HepG2 (cell line): ENCODE data around the gene THOC6. TPM values are rescaled to one million over a fixed set of nuclear protein-coding genes. Genes with fewer than 3 reads are reported as not detected.

Source experiments
- ATF6 ChIP-seq: sonication (generic); formaldehyde crosslinking; conservative IDR thresholded peaks from 2 replicates; pipeline ENCODE4 v1.4.0; 2020; ENCODE audit warnings: missing genetic modification reagents
- CBX5 ChIP-seq: sonication (generic); formaldehyde crosslinking; IDR thresholded peaks from 2 replicates; pipeline ENCODE4 v1.4.0; 2020; ENCODE audit warnings: missing genetic modification reagents, borderline replicate concordance
- FOXA3 ChIP-seq: IDR thresholded peaks from 2 replicates; pipeline ENCODE4 v1.6.1; 2016; ENCODE audit warnings: missing genetic modification reagents, missing compliant biosample characterization
- GPBP1L1 ChIP-seq: sonication (generic); formaldehyde crosslinking; IDR thresholded peaks from 2 replicates; pipeline ENCODE4 v1.5.0; 2020; ENCODE audit warnings: mild to moderate bottlenecking, missing genetic modification reagents
- HDAC2 ChIP-seq: sonication (generic); formaldehyde crosslinking; IDR thresholded peaks from 2 replicates; pipeline ENCODE4 v1.4.0; 2020; ENCODE audit warnings: missing genetic modification reagents
- HINFP ChIP-seq: sonication (generic); formaldehyde crosslinking; IDR thresholded peaks from 2 replicates; pipeline ENCODE4 v1.4.0; 2020; ENCODE audit warnings: low read depth, mild to moderate bottlenecking, missing genetic modification reagents
- HMGXB3 ChIP-seq: sonication (generic); formaldehyde crosslinking; IDR thresholded peaks from 2 replicates; pipeline ENCODE4 v1.4.0; 2020; ENCODE audit warnings: missing genetic modification reagents, borderline replicate concordance
- HNRNPL ChIP-seq: fragments of 200-400 bp; formaldehyde crosslinking; IDR thresholded peaks from 2 replicates; pipeline ENCODE4 v1.6.1; 2017; ENCODE audit warnings: mild to moderate bottlenecking, low read depth, low read length
- IRF2 ChIP-seq: IDR thresholded peaks from 2 replicates; pipeline ENCODE4 v1.6.1; 2018; ENCODE audit warnings: missing genetic modification reagents, missing compliant biosample characterization
- IRX3 ChIP-seq: sonication (generic); formaldehyde crosslinking; IDR thresholded peaks from 2 replicates; pipeline ENCODE4 v1.8.1; 2023; ENCODE audit warnings: mild to moderate bottlenecking, low read depth, missing genetic modification reagents, borderline replicate concordance
- MAFG ChIP-seq: sonication (generic); formaldehyde crosslinking; IDR thresholded peaks from 2 replicates; pipeline ENCODE4 v1.5.1; 2020; ENCODE audit warnings: mild to moderate bottlenecking, missing genetic modification reagents
- MIER3 ChIP-seq: IDR thresholded peaks from 2 replicates; pipeline ENCODE4 v1.6.1; 2016; ENCODE audit warnings: missing compliant biosample characterization, borderline replicate concordance
- PHF21A ChIP-seq: sonication (generic); formaldehyde crosslinking; IDR thresholded peaks from 2 replicates; pipeline ENCODE4 v1.5.0; 2020; ENCODE audit warnings: mild to moderate bottlenecking, missing genetic modification reagents
- RCOR2 ChIP-seq: IDR thresholded peaks from 2 replicates; pipeline ENCODE4 v1.6.1; 2016; ENCODE audit warnings: missing biosample characterization, missing genetic modification reagents
- ZBTB38 ChIP-seq: sonication (generic); formaldehyde crosslinking; IDR thresholded peaks from 2 replicates; pipeline ENCODE4 v1.5.1; 2020; ENCODE audit warnings: mild to moderate bottlenecking, missing genetic modification reagents
- ZKSCAN1 ChIP-seq: fragments of 150-350 bp; IDR thresholded peaks from 2 replicates; pipeline ENCODE4 v1.6.1; 2014; ENCODE audit warnings: low read length
- ZNF382 ChIP-seq: sonication (generic); formaldehyde crosslinking; IDR thresholded peaks from 2 replicates; pipeline ENCODE4 v1.5.0; 2020; ENCODE audit warnings: missing genetic modification reagents, mild to moderate bottlenecking, borderline replicate concordance
- ZNF496 ChIP-seq: sonication (generic); formaldehyde crosslinking; IDR thresholded peaks from 2 replicates; pipeline ENCODE4 v1.8.1; 2023; ENCODE audit warnings: mild to moderate bottlenecking, moderate library complexity, missing genetic modification reagents; ENCODE audit not compliant: insufficient replicate concordance
- ZNF605 ChIP-seq: sonication (generic); formaldehyde crosslinking; IDR thresholded peaks from 2 replicates; pipeline ENCODE4 v1.8.0; 2022; ENCODE audit warnings: mild to moderate bottlenecking, missing genetic modification reagents
- ZNF768 ChIP-seq: sonication (generic); formaldehyde crosslinking; IDR thresholded peaks from 2 replicates; pipeline ENCODE4 v1.4.0; 2020; ENCODE audit warnings: missing genetic modification reagents
- polyA plus RNA-seq, 8 experiments: library from polyadenylated mRNA; depleted of rRNA in 3 of 8; stranded (reverse) in 7 of 8; unstranded in 1 of 8; fragments of >200 nt; fragmentation: Illumina TruSeq in 4 of 8; extraction: Trizol in 4 of 8; gene quantifications; 2 replicates each; pipeline versions ENCODE4 v1.2.1 to v1.2.3, GENCODE V29; 2011 to 2016; ENCODE audit warnings: low read depth in 4 of 8, missing spikeins in 1 of 8, mixed read lengths in 1 of 8; ENCODE audit not compliant: insufficient read depth in 1 of 8
- total RNA-seq, 5 experiments: library from RNA; depleted of rRNA; stranded (reverse); fragments of >200 nt; fragmentation: Illumina TruSeq; extraction: Trizol; gene quantifications; 2 replicates each; pipeline ENCODE4 v1.2.3, GENCODE V29; 2016; ENCODE audit warnings: low read depth in 1 of 5

THOC6 gene
- total and polyA plus RNA-seq, 2 of the 13 experiments (the other 11 are each of a cell fraction or from before 2014, with no cell fraction given): 32.1 to 37.0 TPM

- TF ChIP-seq MAFG (no peak), IRF2 (peak; percentile 53; the same call in 1 of the 2 replicates), MIER3 (CRISPR knock-in tag) (no peak), HINFP (CRISPR knock-in tag) (peak; percentile 58; the same call in 1 of the 2 replicates), ZKSCAN1 (no peak), HDAC2 (CRISPR knock-in tag) (no peak), GPBP1L1 (no peak), ZNF768 (CRISPR knock-in tag) (no peak; the same call in 1 of the 2 replicates), ATF6 (CRISPR knock-in tag) (no peak), FOXA3 (CRISPR knock-in tag) (no peak), IRX3 (CRISPR knock-in tag) (no peak), ZBTB38 (CRISPR knock-in tag) (peak; percentile 55; the same call in 1 of the 2 replicates), HMGXB3 (CRISPR knock-in tag) (0 out of 2 replicates have a peak, but pooled peaks have one; percentile 31), PHF21A (CRISPR knock-in tag) (no peak), ZNF605 (CRISPR knock-in tag) (no peak; the same call in 1 of the 2 replicates), CBX5 (CRISPR knock-in tag) (no peak), ZNF496 (CRISPR knock-in tag) (no peak), HNRNPL (no peak), ZNF382 (CRISPR knock-in tag) (no peak), RCOR2 (CRISPR knock-in tag) (no peak)
Measured at GRCh38 chr16:2980227-2981176, 43.3 kb upstream of the THOC6 start, which contains the start of gene PKMYT1 (continued).
